Ovary (tissue), 9 donors: ENCODE measurements around the gene ARHGAP36. TPM values are rescaled to one million over a fixed set of nuclear protein-coding genes. Genes with fewer than 3 reads are reported as not detected.

Source experiments
- DNase-seq, 5 donors: peaks; one replicate each; pipeline ENCODE4 v3.0.0-alpha.2; 2019 to 2020
- H3K27ac ChIP-seq, 2 donors: fragments of 200-600 bp; one replicate each; pipeline versions ENCODE4 v1.5.1 to v1.8.0; 2019 to 2022
- H3K27me3 ChIP-seq: fragments of 200-600 bp; one replicate; pipeline ENCODE4 v1.8.0; 2022
- H3K36me3 ChIP-seq: fragments of 200-600 bp; sonication (generic); one replicate; pipeline ENCODE4 v1.5.1; 2019
- H3K4me1 ChIP-seq: one replicate; pipeline ENCODE4 v1.8.1; 2013; ENCODE audit warnings: mild to moderate bottlenecking, moderate library complexity; ENCODE audit not compliant: insufficient read depth
- H3K4me3 ChIP-seq: fragments of 200-600 bp; sonication (generic); one replicate; pipeline ENCODE4 v1.5.1; 2017
- H3K9me3 ChIP-seq, 2 donors: fragments of 200-600 bp in 1 of 2; sonication (generic) in 1 of 2; one replicate each; pipeline versions ENCODE4 v1.5.1 to v1.8.1; 2013 to 2019; ENCODE audit warnings: mild to moderate bottlenecking in 1 of 2, moderate library complexity in 1 of 2
- EP300 ChIP-seq: sonication (generic); formaldehyde crosslinking; IDR thresholded peaks from one replicate; pipeline ENCODE4 v1.6.1; 2017; ENCODE audit warnings: antibody characterized with exemption
- POLR2A ChIP-seq: fragments of 450-650 bp; IDR thresholded peaks from one replicate; pipeline ENCODE4 v1.6.1; 2017; ENCODE audit warnings: antibody characterized with exemption, mild to moderate bottlenecking, moderate library complexity
- WGBS, 3 donors: extraction: QIAGEN DNeasy Blood & Tissue Kit in 1 of 3; methylation state at CpG; one replicate each; pipeline versions ENCODE4 v1.1.5 to v1.1.7; 2013 to 2017; 5-methylcytosine and 5-hydroxymethylcytosine counted together
- intact Hi-C, 4 donors: fragments of 100-400 bp; cut with DNase I; formaldehyde crosslinking; loops; one replicate each; pipeline versions ENCODE4 v1.11.0 to v1.15.1; 2022 to 2023
- polyA plus RNA-seq, 2 donors: library from polyadenylated mRNA; stranded (reverse); fragments of 200-250 nt in 1 of 2; fragments of 350-450 nt in 1 of 2; fragmentation: Illumina TruSeq in 1 of 2; extraction: RNeasy Lipid Tissue Mini Kit (QIAGEN cat#74804) in 1 of 2; gene quantifications; one replicate each; pipeline ENCODE4 v1.2.3, GENCODE V29; 2013 to 2014
- total RNA-seq, 7 donors: library from RNA; depleted of rRNA in 2 of 7; stranded (reverse); fragments of >200 nt in 2 of 7; fragmentation: NEBNext Ultra II Directional in 3 of 7; extraction: Animal tissue kit (Norgen Biotek cat#: 25700) in 3 of 7; gene quantifications; one replicate each; pipeline versions ENCODE4 v1.1.0 to v1.2.4, GENCODE V29; 2016 to 2023
- TF ChIP-seq, protein P1 (sequence below), 3 donors: fragments of 450-650 bp in 2 of 3; fragments of 200-600 bp in 1 of 3; IDR thresholded peaks; one replicate each; pipeline versions ENCODE4 v1.5.1 to v1.8.0; 2016 to 2022; ENCODE audit warnings: antibody characterized with exemption in 3 of 3, mild to moderate bottlenecking in 1 of 3
- donor health status: DM: no; HTN: no; CAD: no; lungs with moderate emphysema.
- donor health status: DM: no; HTN: no; CAD: no.
- donor health status: Bipolar disorder and iron deficiency.
- donor health status: DM: yes; HTN: yes; CAD: no.
- donor health status: DM: no; HTN: no; CAD: no.
- donor health status: DM: yes; HTN: yes; CAD: no.

ARHGAP36 gene
- total and polyA plus RNA-seq, 9 donors = 0.13 TPM; not detected in 8

DNA sequence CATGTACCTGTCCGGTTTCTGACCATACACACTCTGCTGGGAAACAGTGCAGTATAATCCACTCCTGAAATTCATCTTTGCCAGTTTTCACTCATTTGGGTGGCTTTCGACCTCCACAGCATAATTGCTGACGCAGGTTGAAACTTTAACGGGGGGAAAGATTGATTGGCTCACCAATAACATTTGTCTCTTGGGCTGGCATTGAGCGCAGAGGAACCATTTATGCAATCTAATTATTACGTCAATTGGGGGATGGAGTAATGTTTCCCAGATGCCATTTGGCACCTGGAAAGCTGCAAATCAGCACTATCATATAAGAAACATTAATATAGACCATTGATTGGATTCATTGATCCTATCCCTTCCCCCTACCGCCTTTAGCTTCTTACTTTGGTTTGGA, 24.1 kb upstream of the ARHGAP36 start:
- no peaks in the 10 kb centered on the region for H3K4me1 ChIP-seq
- no peak for DNase-seq

DNA sequence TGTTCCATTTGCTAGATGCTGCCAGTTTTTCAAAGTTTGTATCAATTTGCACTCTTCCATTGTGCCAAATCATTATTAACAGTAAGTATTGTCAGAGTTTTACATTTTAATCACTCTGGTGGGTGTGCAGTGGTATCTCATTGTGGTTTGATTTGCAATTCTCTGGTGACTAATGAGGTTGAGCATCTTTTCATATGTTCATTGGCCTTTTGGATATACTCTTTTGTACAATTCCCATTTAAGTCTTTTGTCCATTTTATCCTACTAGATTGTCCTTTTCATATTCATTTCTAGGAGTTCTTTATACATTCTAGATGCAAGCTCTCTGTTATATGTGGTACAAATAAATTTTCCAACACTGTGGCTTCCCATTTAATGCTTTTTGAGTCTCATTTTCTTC, 17.4 kb upstream of the ARHGAP36 start:
- DNase-seq = no peak
- Histone ChIP-seq H3K27ac (no peak overlapping the region), H3K36me3 (no peaks in the 10 kb centered on the region), H3K4me1 (no peaks in the 10 kb centered on the region), H3K4me3 (no peak overlapping the region), H3K27me3 (no peaks in the 10 kb centered on the region), H3K9me3 (no peaks in the 10 kb centered on the region)
- TF ChIP-seq, protein P1, sequence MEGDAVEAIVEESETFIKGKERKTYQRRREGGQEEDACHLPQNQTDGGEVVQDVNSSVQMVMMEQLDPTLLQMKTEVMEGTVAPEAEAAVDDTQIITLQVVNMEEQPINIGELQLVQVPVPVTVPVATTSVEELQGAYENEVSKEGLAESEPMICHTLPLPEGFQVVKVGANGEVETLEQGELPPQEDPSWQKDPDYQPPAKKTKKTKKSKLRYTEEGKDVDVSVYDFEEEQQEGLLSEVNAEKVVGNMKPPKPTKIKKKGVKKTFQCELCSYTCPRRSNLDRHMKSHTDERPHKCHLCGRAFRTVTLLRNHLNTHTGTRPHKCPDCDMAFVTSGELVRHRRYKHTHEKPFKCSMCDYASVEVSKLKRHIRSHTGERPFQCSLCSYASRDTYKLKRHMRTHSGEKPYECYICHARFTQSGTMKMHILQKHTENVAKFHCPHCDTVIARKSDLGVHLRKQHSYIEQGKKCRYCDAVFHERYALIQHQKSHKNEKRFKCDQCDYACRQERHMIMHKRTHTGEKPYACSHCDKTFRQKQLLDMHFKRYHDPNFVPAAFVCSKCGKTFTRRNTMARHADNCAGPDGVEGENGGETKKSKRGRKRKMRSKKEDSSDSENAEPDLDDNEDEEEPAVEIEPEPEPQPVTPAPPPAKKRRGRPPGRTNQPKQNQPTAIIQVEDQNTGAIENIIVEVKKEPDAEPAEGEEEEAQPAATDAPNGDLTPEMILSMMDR (IDR thresholded peaks at IDR 0.05) = no peak
- TF ChIP-seq POLR2A (no peak), EP300 (no peak)
- intact Hi-C loops = no loop called here

More for the DNA sequence above, 24.1 kb upstream of the ARHGAP36 start:
- Histone ChIP-seq H3K27me3 (no peaks in the 10 kb centered on the region), H3K27ac (no peak overlapping the region), H3K9me3 (no peaks in the 10 kb centered on the region), H3K4me3 (no peak overlapping the region), H3K36me3 (no peaks in the 10 kb centered on the region)
- WGBS, 3 donors = 52 to 69% (median 59%) methylated on average over 7 of the region's 7 CpGs
- TF ChIP-seq EP300 (no peak), POLR2A (no peak)
- TF ChIP-seq, protein P1 (IDR thresholded peaks at IDR 0.05) = no peak
- intact Hi-C loops = no loop called here

DNA sequence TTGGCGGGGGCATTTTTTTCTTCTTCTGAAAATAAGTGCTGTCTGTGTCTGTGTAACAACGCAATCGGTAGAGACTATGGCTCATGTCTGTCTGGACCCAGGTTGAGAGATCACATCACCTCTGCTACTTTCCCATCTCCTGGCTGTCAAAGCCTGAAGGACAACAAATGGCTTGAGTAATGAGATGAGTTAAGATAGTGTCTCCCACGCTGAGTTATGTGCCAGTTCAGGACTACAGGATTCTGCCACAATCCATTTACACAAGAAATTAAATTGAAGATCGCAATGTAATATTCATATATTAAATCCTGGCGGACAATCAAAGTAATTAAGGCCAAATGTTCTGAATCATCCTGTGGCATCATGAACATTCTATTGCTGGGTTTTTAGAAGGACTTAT, 16.5 kb upstream of the ARHGAP36 start:
- intact Hi-C loops = no loop called here
- H3K36me3 ChIP-seq = no peaks in the 10 kb centered on the region
- H3K27ac ChIP-seq = no peak overlapping the region
- no peaks in the 10 kb centered on the region for H3K4me1 ChIP-seq
- TF ChIP-seq EP300 (no peak), POLR2A (no peak)
- TF ChIP-seq, protein P1 (IDR thresholded peaks at IDR 0.05) = no peak
- no peaks in the 10 kb centered on the region for H3K9me3 ChIP-seq
- no peaks in the 10 kb centered on the region for H3K27me3 ChIP-seq
- no peak overlapping the region for H3K4me3 ChIP-seq
- 46 to 58% (median 56%) methylated on average over 6 of the region's 6 CpGs for WGBS, 3 donors
- no peak for DNase-seq

DNA sequence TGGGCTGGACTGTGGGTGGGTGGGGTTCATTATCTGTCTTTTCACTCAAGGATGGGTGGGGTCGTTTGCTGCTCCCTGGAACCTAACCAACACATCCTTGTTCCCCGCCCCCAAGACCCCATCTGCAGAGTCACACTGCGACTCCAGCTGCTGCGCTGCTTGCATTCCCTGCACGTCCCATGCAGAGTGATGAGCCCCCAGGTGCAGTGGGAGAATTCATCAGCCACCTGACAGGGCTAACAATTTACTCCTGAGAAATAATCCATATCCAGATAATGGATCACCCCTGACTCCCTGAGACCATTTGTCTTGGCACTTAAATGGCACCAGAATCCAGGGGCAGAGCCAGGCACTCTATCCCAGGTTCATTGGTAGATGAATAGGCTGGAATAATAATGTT, 12.4 kb upstream of the ARHGAP36 start:
- Histone ChIP-seq H3K4me1 (no peaks in the 10 kb centered on the region), H3K27me3 (no peaks in the 10 kb centered on the region), H3K9me3 (no peaks in the 10 kb centered on the region), H3K4me3 (no peak overlapping the region), H3K27ac (no peak overlapping the region), H3K36me3 (no peaks in the 10 kb centered on the region)
- TF ChIP-seq EP300 (no peak), POLR2A (no peak)
- TF ChIP-seq, protein P1 (IDR thresholded peaks at IDR 0.05) = no peak
- intact Hi-C loops = no loop called here
- WGBS, 3 donors = 36 to 50% (median 42%) methylated on average over 5 of the region's 5 CpGs
- DNase-seq = no peak

DNA sequence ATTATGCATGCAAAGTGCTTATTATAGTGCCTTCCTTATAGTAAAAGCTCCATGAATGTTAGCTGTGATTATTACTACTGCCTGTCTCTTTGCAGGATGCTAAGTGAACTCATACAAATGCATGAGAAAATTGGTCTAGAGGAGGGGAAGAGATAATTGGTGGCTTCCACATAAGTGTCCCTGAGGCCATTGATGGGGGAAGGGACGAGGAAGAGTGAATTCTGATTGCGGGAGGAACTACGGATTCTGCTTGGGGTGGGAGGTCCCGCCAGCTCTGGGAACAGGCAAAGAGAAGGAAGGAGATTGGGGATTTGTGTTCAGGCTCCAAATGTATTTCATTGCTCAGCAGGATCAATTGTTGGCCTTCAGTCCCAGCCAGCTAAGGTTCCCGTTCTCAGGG, 11.6 kb upstream of the ARHGAP36 start:
- no peaks in the 10 kb centered on the region for H3K36me3 ChIP-seq
- intact Hi-C loops = no loop called here
- no peak overlapping the region for H3K4me3 ChIP-seq
- H3K27me3 ChIP-seq = no peaks in the 10 kb centered on the region
- WGBS, 3 donors = 46 to 56% (median 55%) methylated on average over 5 of the region's 5 CpGs
- no peak for DNase-seq
- TF ChIP-seq, protein P1 (IDR thresholded peaks at IDR 0.05) = no peak
- no peak for TF ChIP-seq POLR2A
- H3K9me3 ChIP-seq = no peaks in the 10 kb centered on the region
- no peak overlapping the region for H3K27ac ChIP-seq
- H3K4me1 ChIP-seq = no peaks in the 10 kb centered on the region
